Stimulated activated naive CD8-positive, alpha-beta T cell treated with anti-CD3 and anti-CD28 coated beads, Interleukin-15, Interleukin-2, amounts not matched to agents 100 U/mL and 50 U/mL, for 24 hours (primary cell): ENCODE measurements around the gene LRRC36.
"Not testable (repeated sequence)": the region's sequence is repeated elsewhere in the genome, so short reads cannot be mapped to it uniquely, and the experiment has no call there.

ENCODE experiments used
- ATAC-seq: fragments of 150-1000 bp; cut with Tn5 transposase; one replicate; pipeline ENCODE4 v1.10.0; 2021
- DNase-seq: peaks from one replicate; pipeline ENCODE4 v3.0.0; 2021

LRRC36 gene

GRCh38 chr16:67346341-67346740, 19.7 kb downstream of the LRRC36 start:
- DNase-seq (no peak), ATAC-seq (no peak)

GRCh38 chr16:67349172-67349571, 22.6 kb downstream of the LRRC36 start:
- no peak for DNase-seq
- peak; percentile 57 for ATAC-seq

GRCh38 chr16:67350324-67350723, 23.7 kb downstream of the LRRC36 start:
- ATAC-seq (no peak), DNase-seq (no peak)

GRCh38 chr16:67352463-67352862, 25.8 kb downstream of the LRRC36 start:
- not testable (repeated sequence) for DNase-seq

GRCh38 chr16:67356396-67356795, 29.8 kb downstream of the LRRC36 start:
- no peak for ATAC-seq

More at GRCh38 chr16:67352463-67352862, 25.8 kb downstream of the LRRC36 start:
- not testable (repeated sequence) for ATAC-seq

GRCh38 chr16:67357561-67357960, 30.9 kb downstream of the LRRC36 start:
- no peak for DNase-seq
- no peak for ATAC-seq

More at GRCh38 chr16:67356396-67356795, 29.8 kb downstream of the LRRC36 start:
- no peak for DNase-seq

- not testable (repeated sequence) for DNase-seq, ATAC-seq
These were observed 33.1 kb downstream of the LRRC36 start for GRCh38 chr16:67359540-67360269.

GRCh38 chr16:67361038-67361437, 34.4 kb downstream of the LRRC36 start:
- no peak for DNase-seq
- ATAC-seq: no peak

GRCh38 chr16:67364600-67365235, 38.1 kb downstream of the LRRC36 start:
- ATAC-seq (no peak), DNase-seq (no peak)

GRCh38 chr16:67370661-67371060, 44.0 kb downstream of the LRRC36 start:
- DNase-seq (no peak), ATAC-seq (no peak)

- DNase-seq (no peak), ATAC-seq (no peak)
These were observed 46.0 kb downstream of the LRRC36 start for GRCh38 chr16:67372664-67373063.

GRCh38 chr16:67376012-67376411, 49.4 kb downstream of the LRRC36 start:
- ATAC-seq, DNase-seq: not testable (repeated sequence)

GRCh38 chr16:67378642-67379041, 52.0 kb downstream of the LRRC36 start:
- no peak for DNase-seq
- ATAC-seq: no peak

- DNase-seq (no peak), ATAC-seq (no peak)
These were observed 56.7 kb downstream of the LRRC36 start for GRCh38 chr16:67383284-67383683.

GRCh38 chr16:67384778-67385510, 58.3 kb downstream of the LRRC36 start:
- ATAC-seq (peak; percentile 45), DNase-seq (no peak)

- DNase-seq: no peak
These were observed 60.3 kb downstream of the LRRC36 start for GRCh38 chr16:67386861-67387455.

GRCh38 chr16:67387479-67388079, 61.0 kb downstream of the LRRC36 start:
- ATAC-seq: no peak
- no peak for DNase-seq

More at GRCh38 chr16:67386861-67387455, 60.3 kb downstream of the LRRC36 start:
- ATAC-seq: no peak

GRCh38 chr16:67388191-67388590, 61.6 kb downstream of the LRRC36 start:
- DNase-seq: no peak
- ATAC-seq: no peak

GRCh38 chr16:67388591-67388990, 62.0 kb downstream of the LRRC36 start:
- ATAC-seq (no peak), DNase-seq (no peak)

GRCh38 chr16:67389911-67390815, 63.5 kb downstream of the LRRC36 start:
- ATAC-seq: no peak
- DNase-seq: no peak

- ATAC-seq: no peak
These were observed 64.3 kb downstream of the LRRC36 start for GRCh38 chr16:67390816-67391423.

More at GRCh38 chr16:67390816-67391423, 64.3 kb downstream of the LRRC36 start:
- DNase-seq: no peak
